Suprapubic skin (tissue), 4 donors: ENCODE results near the gene ASIC3. TPM values are rescaled to one million over a fixed set of nuclear protein-coding genes. Genes with fewer than 3 reads are reported as not detected.

Experiments used
- DNase-seq, 2 donors: peaks; one replicate each; pipeline ENCODE4 v3.0.0-alpha.2; 2019; ENCODE audit warnings: low spot score in 2 of 2
- H3K27ac ChIP-seq: fragments of 200-600 bp; sonication (generic); one replicate; pipeline ENCODE4 v1.5.1; 2019
- H3K27me3 ChIP-seq: fragments of 200-600 bp; sonication (generic); one replicate; pipeline ENCODE4 v1.5.1; 2019
- H3K36me3 ChIP-seq: fragments of 200-600 bp; sonication (generic); one replicate; pipeline ENCODE4 v1.5.1; 2019
- H3K4me1 ChIP-seq: fragments of 200-600 bp; sonication (generic); one replicate; pipeline ENCODE4 v1.5.1; 2019
- H3K4me3 ChIP-seq: fragments of 200-600 bp; sonication (generic); one replicate; pipeline ENCODE4 v1.5.1; 2019; ENCODE audit warnings: mild to moderate bottlenecking
- H3K9me3 ChIP-seq: fragments of 200-600 bp; sonication (generic); one replicate; pipeline ENCODE4 v1.5.1; 2019
- CTCF ChIP-seq, 2 donors: fragments of 200-600 bp in 1 of 2; fragments of 450-650 bp in 1 of 2; sonication (generic) in 1 of 2; IDR thresholded peaks; one replicate each; pipeline ENCODE4 v1.5.1; 2016 to 2019; ENCODE audit warnings: antibody characterized with exemption in 2 of 2, mild to moderate bottlenecking in 1 of 2, moderate library complexity in 1 of 2
- EP300 ChIP-seq: sonication (generic); formaldehyde crosslinking; IDR thresholded peaks from one replicate; pipeline ENCODE4 v1.6.1; 2017; ENCODE audit warnings: antibody characterized with exemption
- POLR2A ChIP-seq, 2 donors: fragments of 450-650 bp; IDR thresholded peaks; one replicate each; pipeline ENCODE4 v1.6.1; 2017; ENCODE audit warnings: antibody characterized with exemption in 2 of 2, mild to moderate bottlenecking in 2 of 2, moderate library complexity in 2 of 2
- POLR2AphosphoS5 ChIP-seq, 3 donors: sonication (generic); formaldehyde crosslinking; IDR thresholded peaks; one replicate each; pipeline ENCODE4 v1.6.1; 2017; ENCODE audit warnings: antibody characterized with exemption in 3 of 3
- WGBS: methylation state at CpG from one replicate; pipeline ENCODE4 v1.1.5; 2018; 5-methylcytosine and 5-hydroxymethylcytosine counted together
- total RNA-seq, 4 donors: library from RNA; depleted of rRNA; stranded (reverse); fragments of >200 nt; gene quantifications; one replicate each; pipeline ENCODE4 v1.1.0, GENCODE V29; 2016

The ASIC3 gene
- total RNA-seq, 4 donors from 2014 or later, result 2.6 to 8.7 (median 4.1) TPM

- H3K9me3 ChIP-seq, result no peaks in the 10 kb centered on the region
- H3K27me3 ChIP-seq, result no peaks in the 10 kb centered on the region
- TF ChIP-seq POLR2AphosphoS5 (IDR thresholded peaks at IDR 0.05) (peak in 2 of 3 donors; percentile 74 to 88), POLR2A (IDR thresholded peaks at IDR 0.05) (peak in 1 of 2 donors; percentile 51), EP300 (no peak)
- H3K4me1 ChIP-seq, result peaks cover 59% of the 10 kb centered on the region
- peak overlapping the region; percentile 92 for H3K27ac ChIP-seq
- H3K4me3 ChIP-seq, result peak overlapping the region; percentile 76
- peak; percentile 99 for DNase-seq
- WGBS, result under 1% methylated on average over 43 of the region's 46 CpGs
- peaks cover 7% of the 10 kb centered on the region for H3K36me3 ChIP-seq
These were observed 9.9 kb downstream of the ASIC3 start for GRCh38 chr7:151057989-151058780.

- Histone ChIP-seq H3K27me3 (no peaks in the 10 kb centered on the region), H3K27ac (peak overlapping the region; percentile 92), H3K9me3 (no peaks in the 10 kb centered on the region), H3K4me1 (peaks cover 65% of the 10 kb centered on the region), H3K4me3 (peak overlapping the region; percentile 76), H3K36me3 (peaks cover 10% of the 10 kb centered on the region)
- DNase-seq, result no peak
- no peak for TF ChIP-seq POLR2AphosphoS5 (IDR thresholded peaks at IDR 0.05)
- no peak for TF ChIP-seq EP300
- no peak for TF ChIP-seq CTCF (IDR thresholded peaks at IDR 0.05)
- TF ChIP-seq POLR2A (IDR thresholded peaks at IDR 0.05), result no peak
- 2% methylated on average over 18 of the region's 18 CpGs for WGBS
These were observed 10.5 kb downstream of the ASIC3 start for GRCh38 chr7:151058781-151059366.

- H3K27me3 ChIP-seq, result no peaks in the 10 kb centered on the region
- H3K9me3 ChIP-seq, result no peaks in the 10 kb centered on the region
- under 1% methylated on average over 25 of the region's 75 CpGs for WGBS
- TF ChIP-seq POLR2AphosphoS5 (IDR thresholded peaks at IDR 0.05) (no peak), CTCF (IDR thresholded peaks at IDR 0.05) (peak in 1 of 2 donors; percentile 47), EP300 (no peak), POLR2A (IDR thresholded peaks at IDR 0.05) (no peak)
- H3K4me1 ChIP-seq, result peaks cover 65% of the 10 kb centered on the region
- H3K27ac ChIP-seq, result peak within 1 kb of the TSS; percentile 92
- peaks cover 16% of the 10 kb centered on the region for H3K36me3 ChIP-seq
- peak within 1 kb of the TSS; percentile 76 for H3K4me3 ChIP-seq
- DNase-seq, result peak; percentile 90 to 91
These were observed 11.2 kb downstream of the ASIC3 start, which contains the start of gene SLC4A2 for GRCh38 chr7:151059367-151060112. Gene SLC4A2 (plus strand): TSS chr7:151059589. CDS start chr7:151061988, 2,399 bp downstream.

GRCh38 chr7:151060113-151060415, 11.7 kb downstream of the ASIC3 start:
- Histone ChIP-seq H3K4me3 (peak overlapping the region; percentile 76), H3K27ac (peak overlapping the region; percentile 92), H3K9me3 (no peaks in the 10 kb centered on the region), H3K36me3 (peaks cover 21% of the 10 kb centered on the region), H3K4me1 (peaks cover 65% of the 10 kb centered on the region), H3K27me3 (no peaks in the 10 kb centered on the region)
- whole genome bisulfite sequencing, result 0% methylated on average over 11 of the region's 17 CpGs
- DNase-seq, result no peak
- TF ChIP-seq POLR2A (IDR thresholded peaks at IDR 0.05), result no peak
- no peak for TF ChIP-seq CTCF (IDR thresholded peaks at IDR 0.05)
- TF ChIP-seq EP300, result no peak
- TF ChIP-seq POLR2AphosphoS5 (IDR thresholded peaks at IDR 0.05), result no peak

GRCh38 chr7:151060416-151061212, 12.3 kb downstream of the ASIC3 start:
- 11% methylated on average over 20 of the region's 21 CpGs for WGBS
- peak overlapping the region; percentile 54 for H3K27ac ChIP-seq
- no peak for TF ChIP-seq POLR2AphosphoS5 (IDR thresholded peaks at IDR 0.05)
- TF ChIP-seq CTCF (IDR thresholded peaks at IDR 0.05), result no peak
- TF ChIP-seq POLR2A (IDR thresholded peaks at IDR 0.05), result no peak
- no peak for TF ChIP-seq EP300
- no peaks in the 10 kb centered on the region for H3K9me3 ChIP-seq
- H3K27me3 ChIP-seq, result no peaks in the 10 kb centered on the region
- peaks cover 65% of the 10 kb centered on the region for H3K4me1 ChIP-seq
- peak overlapping the region; percentile 76 for H3K4me3 ChIP-seq
- no peak for DNase-seq
- peaks cover 27% of the 10 kb centered on the region for H3K36me3 ChIP-seq
